OCI-LY7 (cell line): ENCODE measurements around the gene SHMT2. TPM values are rescaled to one million over a fixed set of nuclear protein-coding genes. Genes with fewer than 3 reads are reported as not detected.
A peak's percentile ranks its signal among the peaks of the same experiment; 100 is the strongest.

Experiments used
- BruUV-seq: library from RNA; stranded (reverse); fragments of 400-500 nt; replicated peaks from 2 replicates; lab custom pipeline; 2021; lab: Mats Ljungman, UMichigan
- CTCF ChIA-PET: fragments of 300-600 bp; sonication (Branson Sonifier 250); formaldehyde crosslinking; loops from one replicate; lab custom pipeline; 2022; ENCODE audit warnings: antibody characterized with exemption; ENCODE audit not compliant: unreplicated experiment; lab: Charles Lee
- POLR2A ChIA-PET: fragments of 300-600 bp; sonication (Branson Sonifier 250); formaldehyde crosslinking; loops from one replicate; lab custom pipeline; 2022; ENCODE audit warnings: antibody characterized with exemption; lab: Charles Lee
- DNase-seq: peaks from one replicate; pipeline ENCODE4 v3.0.0-alpha.2; 2015; ENCODE audit warnings: low spot score
- H2AFZ ChIP-seq: fragments of 200-600 bp; sonication (generic), shearing (Covaris generic); 2 replicates; pipeline ENCODE4 v1.6.1; 2014; ENCODE audit warnings: mild to moderate bottlenecking, antibody characterized with exemption, low read length, moderate library complexity
- H3K27ac ChIP-seq: fragments of 200-600 bp; sonication (generic); 2 replicates; pipeline ENCODE4 v1.5.1; 2014; ENCODE audit warnings: mixed run types, low read depth, mild to moderate bottlenecking, moderate library complexity, low read length, inconsistent platforms; ENCODE audit not compliant: poor library complexity, severe bottlenecking
- H3K36me3 ChIP-seq: fragments of 200-600 bp; sonication (generic); 2 replicates; pipeline ENCODE4 v1.6.1; 2014; ENCODE audit warnings: mild to moderate bottlenecking, antibody characterized with exemption, low read length, moderate library complexity, mixed read lengths; ENCODE audit not compliant: insufficient read depth
- H3K4me1 ChIP-seq: fragments of 200-600 bp; sonication (generic); 2 replicates; pipeline ENCODE4 v1.5.1; 2014; ENCODE audit warnings: mild to moderate bottlenecking, low read length; ENCODE audit not compliant: insufficient read depth, poor library complexity, severe bottlenecking
- H3K4me2 ChIP-seq: fragments of 200-600 bp; sonication (generic); 2 replicates; pipeline ENCODE4 v1.6.1; 2014; ENCODE audit warnings: mild to moderate bottlenecking, low read length
- H3K4me3 ChIP-seq: fragments of 200-600 bp; sonication (generic); 2 replicates; pipeline ENCODE4 v1.5.1; 2014; ENCODE audit warnings: mild to moderate bottlenecking, low read depth, low read length; ENCODE audit not compliant: poor library complexity, severe bottlenecking
- H3K79me2 ChIP-seq: fragments of 200-600 bp; sonication (generic); 2 replicates; pipeline ENCODE4 v1.6.1; 2016; ENCODE audit warnings: low read depth, mild to moderate bottlenecking, low read length, moderate library complexity, mixed read lengths; ENCODE audit not compliant: insufficient read depth
- H3K9me2 ChIP-seq: fragments of 200-600 bp; sonication (generic); 2 replicates; pipeline ENCODE4 v1.6.1; 2016; ENCODE audit warnings: mild to moderate bottlenecking, low read length, mixed read lengths; ENCODE audit not compliant: insufficient read depth
- H3K9me3 ChIP-seq: fragments of 200-600 bp; sonication (generic); 2 replicates; pipeline ENCODE4 v1.6.1; 2014; ENCODE audit warnings: mild to moderate bottlenecking, mixed run types, low read length, mixed read lengths
- H4K20me1 ChIP-seq: fragments of 200-600 bp; sonication (generic); 2 replicates; pipeline ENCODE4 v1.6.1; 2014; ENCODE audit warnings: mild to moderate bottlenecking, antibody characterized with exemption, low read length, moderate library complexity, mixed read lengths; ENCODE audit not compliant: insufficient read depth
- EZH2phosphoT487 ChIP-seq: fragments of 200-600 bp; sonication (generic); IDR thresholded peaks from 2 replicates; pipeline ENCODE4 v1.6.1; 2018; ENCODE audit warnings: low read depth, borderline replicate concordance, mild to moderate bottlenecking, mixed run types, antibody characterized with exemption, low read length, moderate library complexity, mixed read lengths
- intact Hi-C: fragments of 100-400 bp; cut with micrococcal nuclease; formaldehyde crosslinking; loops from one replicate; pipeline ENCODE4 v1.10.0; 2022; ENCODE audit not compliant: unreplicated experiment
- total RNA-seq, 2 experiments: library from RNA; depleted of rRNA in 1 of 2; stranded (reverse); fragments of >200 nt in 1 of 2; shearing (Covaris generic) in 1 of 2; gene quantifications; 2 replicates each; pipeline ENCODE4 v1.2.3, GENCODE V29; 2014 to 2022
- TF ChIP-seq, protein P1 (sequence below): fragments of 200-600 bp; sonication (generic); conservative IDR thresholded peaks from 2 replicates; pipeline ENCODE4 v1.5.1; 2014; ENCODE audit warnings: mild to moderate bottlenecking, antibody characterized with exemption, low read length, moderate library complexity, mixed read lengths

Gene SHMT2
- total RNA-seq, 2 experiments from 2014 or later, result 394 to 415 TPM

DNA sequence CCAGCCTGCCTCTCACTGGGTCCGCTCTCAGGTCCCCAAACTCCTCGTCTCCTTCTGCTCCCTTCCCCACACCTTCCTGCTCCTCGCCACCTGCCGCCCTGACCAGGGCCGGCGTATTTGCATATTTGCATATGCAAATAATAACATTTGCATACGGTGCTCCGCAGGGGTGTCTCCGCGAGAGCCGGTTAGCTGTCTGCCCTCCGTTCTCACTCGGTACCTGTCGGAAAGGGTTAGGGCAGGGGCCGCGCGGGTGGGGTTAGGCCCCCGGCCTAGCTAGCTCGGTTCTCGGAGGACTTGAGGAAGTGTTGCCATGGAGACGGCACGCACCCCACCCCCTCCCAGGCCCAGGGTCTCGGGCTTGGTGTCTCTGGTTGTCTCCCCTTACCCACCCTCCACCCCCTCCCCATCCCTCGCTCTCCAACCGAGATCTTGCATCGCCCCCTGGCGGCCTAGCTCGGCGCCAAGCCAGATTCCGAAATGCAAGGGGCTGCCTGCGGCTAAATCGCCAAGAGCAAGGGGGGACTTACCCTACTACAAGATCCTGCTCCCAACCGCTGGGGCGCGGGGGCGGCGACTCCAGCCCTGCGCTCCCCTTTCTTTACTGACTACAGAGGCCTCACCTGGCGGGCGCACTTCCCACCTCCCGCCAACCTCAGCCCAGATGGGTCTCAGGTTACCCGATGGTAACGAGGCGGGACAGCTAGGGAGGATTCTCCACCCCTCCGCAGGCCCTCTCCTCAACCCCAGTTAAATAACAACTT lies 13.4 kb downstream of the SHMT2 start:
- POLR2A ChIA-PET, result interaction anchor here (0.6 to 7.3 kb wide), 7 partner anchors 9 to 235 kb away, joined by 3 to 69 read pairs (median 4); partner anchors contain the start of genes INHBE and SHMT2
- intact Hi-C loops, result loop anchor here (1.0 to 5.0 kb wide), 4 partner anchors 30 to 509 kb away; partner anchors contain the start of genes CDK4 and STAT6
- TF ChIP-seq, protein P1, sequence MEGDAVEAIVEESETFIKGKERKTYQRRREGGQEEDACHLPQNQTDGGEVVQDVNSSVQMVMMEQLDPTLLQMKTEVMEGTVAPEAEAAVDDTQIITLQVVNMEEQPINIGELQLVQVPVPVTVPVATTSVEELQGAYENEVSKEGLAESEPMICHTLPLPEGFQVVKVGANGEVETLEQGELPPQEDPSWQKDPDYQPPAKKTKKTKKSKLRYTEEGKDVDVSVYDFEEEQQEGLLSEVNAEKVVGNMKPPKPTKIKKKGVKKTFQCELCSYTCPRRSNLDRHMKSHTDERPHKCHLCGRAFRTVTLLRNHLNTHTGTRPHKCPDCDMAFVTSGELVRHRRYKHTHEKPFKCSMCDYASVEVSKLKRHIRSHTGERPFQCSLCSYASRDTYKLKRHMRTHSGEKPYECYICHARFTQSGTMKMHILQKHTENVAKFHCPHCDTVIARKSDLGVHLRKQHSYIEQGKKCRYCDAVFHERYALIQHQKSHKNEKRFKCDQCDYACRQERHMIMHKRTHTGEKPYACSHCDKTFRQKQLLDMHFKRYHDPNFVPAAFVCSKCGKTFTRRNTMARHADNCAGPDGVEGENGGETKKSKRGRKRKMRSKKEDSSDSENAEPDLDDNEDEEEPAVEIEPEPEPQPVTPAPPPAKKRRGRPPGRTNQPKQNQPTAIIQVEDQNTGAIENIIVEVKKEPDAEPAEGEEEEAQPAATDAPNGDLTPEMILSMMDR, result peak; percentile 82
- TF ChIP-seq EZH2phosphoT487, result no peak
- Histone ChIP-seq H3K4me1 (peaks cover 39% of the 10 kb centered on the region), H3K79me2 (no peaks in the 10 kb centered on the region), H3K27ac (peak overlapping the region; percentile 92), H2AFZ (peak overlapping the region; percentile 60; the same call in 1 of the 2 replicates), H4K20me1 (no peaks in the 10 kb centered on the region), H3K4me2 (peak overlapping the region; percentile 99), H3K4me3 (peak overlapping the region; percentile 74), H3K9me2 (no peaks in the 10 kb centered on the region), H3K36me3 (no peaks in the 10 kb centered on the region), H3K9me3 (no peaks in the 10 kb centered on the region)
- CTCF ChIA-PET, result interaction anchor here (0.7 to 4.5 kb wide), 8 partner anchors 13 to 215 kb away, joined by 3 to 32 read pairs (median 4); partner anchors contain the start of gene SHMT2
- no TSS peak for BruUV-seq
- DNase-seq, result peak; percentile 97

DNA sequence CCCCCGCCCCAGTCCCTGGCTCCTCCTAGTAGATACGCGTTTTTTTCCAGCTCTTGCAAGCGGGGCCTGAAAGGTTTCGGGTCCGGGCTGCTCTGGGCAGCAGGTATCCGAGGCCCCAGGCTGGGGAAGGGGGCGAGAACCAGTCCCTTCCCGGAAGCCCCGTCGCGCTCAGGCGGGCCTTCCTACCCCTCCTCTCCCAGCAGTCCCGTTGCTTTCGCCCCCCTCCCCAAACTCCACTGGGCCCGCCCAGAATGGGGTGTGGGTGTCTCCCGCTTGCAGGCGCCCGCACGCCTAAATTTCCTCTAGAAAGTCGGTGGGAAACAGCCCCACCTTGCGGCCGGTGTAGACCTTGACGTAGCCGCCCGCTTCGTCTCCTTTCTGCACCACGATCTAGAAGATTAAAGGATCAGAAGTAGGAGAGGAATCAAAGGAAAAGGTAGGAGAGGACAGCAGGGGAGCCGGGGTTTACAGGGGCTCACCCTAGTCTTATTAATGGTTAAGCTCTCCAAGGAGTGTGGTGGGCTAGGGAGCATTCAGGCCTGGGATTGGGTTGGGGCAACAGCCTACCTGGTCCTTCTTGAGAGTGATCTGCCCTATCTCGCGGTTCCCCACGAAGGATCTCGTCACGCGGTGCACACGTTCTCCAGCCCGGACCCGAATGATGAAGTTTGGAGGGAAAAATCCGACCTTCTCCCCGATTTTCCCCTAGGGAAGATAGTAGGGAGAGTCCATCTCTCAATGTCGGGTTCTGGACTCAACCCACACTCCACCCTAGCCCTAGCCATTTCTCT lies 14.2 kb downstream of the SHMT2 start:
- no TSS peak for BruUV-seq
- no peaks in the 10 kb centered on the region for H3K79me2 ChIP-seq
- no peaks in the 10 kb centered on the region for H3K9me2 ChIP-seq
- peak overlapping the region; percentile 92 for H3K27ac ChIP-seq
- DNase-seq, result peak; percentile 87
- no peaks in the 10 kb centered on the region for H3K9me3 ChIP-seq
- H3K4me1 ChIP-seq, result peaks cover 30% of the 10 kb centered on the region
- no peak for TF ChIP-seq EZH2phosphoT487
- TF ChIP-seq, protein P1, result peak; percentile 84
- H3K4me2 ChIP-seq, result peak overlapping the region; percentile 99
- H3K36me3 ChIP-seq, result no peaks in the 10 kb centered on the region
- ChIA-PET CTCF (interaction anchor here (0.5 to 4.5 kb wide), 10 partner anchors 14 to 215 kb away, joined by 3 to 32 read pairs (median 3); partner anchors contain the start of genes INHBE and SHMT2), POLR2A (interaction anchor here (0.6 to 7.3 kb wide), 6 partner anchors 9 to 212 kb away, joined by 3 to 69 read pairs (median 12); partner anchors contain the start of genes INHBE and SHMT2)
- no peaks in the 10 kb centered on the region for H4K20me1 ChIP-seq
- intact Hi-C loops, result loop anchor here (1.0 to 5.0 kb wide), 4 partner anchors 30 to 509 kb away; partner anchors contain the start of genes CDK4 and STAT6
- H2AFZ ChIP-seq, result peak overlapping the region; percentile 60; the same call in 1 of the 2 replicates
- peak overlapping the region; percentile 74 for H3K4me3 ChIP-seq
